B cell (primary cell): ENCODE measurements around the gene ARID3A. TPM values are rescaled to one million over a fixed set of nuclear protein-coding genes. Genes with fewer than 3 reads are reported as not detected.
A peak's percentile ranks its signal among the peaks of the same experiment; 100 is the strongest.

ENCODE experiments used
- ATAC-seq: fragments of 200-7000 bp; cut with Tn5 transposase; one replicate; pipeline ENCODE4 v1.10.0; 2021; ENCODE audit warnings: low read depth, mild to moderate bottlenecking, moderate number of reproducible peaks, moderate library complexity
- CTCF ChIA-PET: fragments of 350-600 bp; sonication (Branson Sonifier 250); formaldehyde crosslinking; loops from one replicate; lab custom pipeline; 2021; ENCODE audit warnings: antibody characterized with exemption, inconsistent platforms; lab: Charles Lee
- POLR2A ChIA-PET: fragments of 350-600 bp; sonication (Branson Sonifier 250); formaldehyde crosslinking; loops from one replicate; lab custom pipeline; 2021; ENCODE audit warnings: antibody characterized with exemption; lab: Charles Lee
- DNase-seq: peaks from one replicate; pipeline ENCODE4 v3.0.0; 2013
- H2AFZ ChIP-seq: 2 replicates; pipeline ENCODE4 v1.6.1; 2012; ENCODE audit warnings: mild to moderate bottlenecking, low read depth, low read length; ENCODE audit not compliant: insufficient read depth, poor library complexity, severe bottlenecking
- H3K27ac ChIP-seq, 2 donors: 1 replicate in 1 of 2; 2 replicates in 1 of 2; pipeline ENCODE4 v1.5.1; 2012 to 2013; ENCODE audit warnings: low read length in 2 of 2, mild to moderate bottlenecking in 2 of 2, moderate library complexity in 1 of 2
- H3K27me3 ChIP-seq, 4 experiments: fragments of 200-600 bp in 1 of 4; sonication (generic) in 1 of 4; replicated peaks in 1 of 4; 1 replicate in 2 of 4; 2 replicates in 2 of 4; pipeline versions ENCODE4 v1.6.1 to v1.7.0; 2013 to 2016; ENCODE audit warnings: low read length in 3 of 4, mild to moderate bottlenecking in 2 of 4, mixed read lengths in 1 of 4, moderate library complexity in 1 of 4; ENCODE audit not compliant: insufficient read depth in 4 of 4, control insufficient read depth in 3 of 4; ENCODE audit errors: control extremely low read depth in 1 of 4
- H3K36me3 ChIP-seq, 2 experiments: replicated peaks in 1 of 2; 1 replicate in 1 of 2; 2 replicates in 1 of 2; pipeline versions ENCODE4 v1.6.1 to v1.7.1; 2013; ENCODE audit warnings: low read length in 1 of 2; ENCODE audit not compliant: insufficient read depth in 2 of 2, control insufficient read depth in 1 of 2; ENCODE audit errors: control extremely low read depth in 1 of 2, extremely low read depth in 1 of 2
- H3K4me1 ChIP-seq, 2 donors: fragments of 200-600 bp in 1 of 2; sonication (generic) in 1 of 2; 1 replicate in 1 of 2; 2 replicates in 1 of 2; pipeline versions ENCODE4 v1.5.1 to v1.6.1; 2013 to 2017; ENCODE audit warnings: low read length in 2 of 2; ENCODE audit not compliant: control insufficient read depth in 2 of 2, insufficient read depth in 2 of 2
- H3K4me2 ChIP-seq: replicated peaks from 2 replicates; pipeline ENCODE3; 2012; ENCODE audit warnings: mild to moderate bottlenecking, low read depth, low read length; ENCODE audit not compliant: poor library complexity, severe bottlenecking
- H3K4me3 ChIP-seq, 5 experiments: fragments of 200-600 bp in 1 of 5; sonication (generic) in 1 of 5; 1 replicate in 3 of 5; 2 replicates in 2 of 5; pipeline versions ENCODE4 v1.5.1 to v1.7.0; 2011 to 2016; ENCODE audit warnings: low read length in 4 of 5, mild to moderate bottlenecking in 4 of 5, low read depth in 2 of 5, control low read depth in 1 of 5, moderate library complexity in 1 of 5; ENCODE audit not compliant: insufficient read depth in 1 of 5; ENCODE audit errors: control extremely low read depth in 1 of 5, extremely low read depth in 1 of 5
- H3K79me2 ChIP-seq: fragments of 200-600 bp; sonication (generic); one replicate; pipeline ENCODE4 v1.6.0; 2016; ENCODE audit warnings: low read length; ENCODE audit not compliant: control insufficient read depth, insufficient read depth
- H3K9ac ChIP-seq: fragments of 200-600 bp; sonication (generic); 2 replicates; pipeline ENCODE4 v1.6.1; 2017; ENCODE audit warnings: mild to moderate bottlenecking, low read length, moderate library complexity
- H3K9me3 ChIP-seq, 3 donors: one replicate each; pipeline versions ENCODE4 v1.6.1 to v1.7.1; 2013; ENCODE audit warnings: low read length in 2 of 3; ENCODE audit not compliant: control insufficient read depth in 2 of 3, insufficient read depth in 1 of 3; ENCODE audit errors: control extremely low read depth in 1 of 3
- H4K20me1 ChIP-seq: 2 replicates; pipeline ENCODE4 v1.6.0; 2012; ENCODE audit warnings: mild to moderate bottlenecking, low read length; ENCODE audit not compliant: insufficient read depth, control insufficient read depth, poor library complexity, severe bottlenecking
- H3K27ac Mint-ChIP-seq: one replicate; pipeline ENCODE4 v1.8.0; 2021; ENCODE audit warnings: mixed read lengths
- H3K27me3 Mint-ChIP-seq: one replicate; pipeline ENCODE4 v1.8.0; 2021; ENCODE audit warnings: mixed read lengths
- H3K4me1 Mint-ChIP-seq: one replicate; pipeline ENCODE4 v1.8.0; 2021; ENCODE audit warnings: mixed read lengths
- H3K4me3 Mint-ChIP-seq: one replicate; pipeline ENCODE4 v1.8.0; 2021; ENCODE audit warnings: mixed read lengths
- H3K9me3 Mint-ChIP-seq: one replicate; pipeline ENCODE4 v1.8.0; 2022; ENCODE audit warnings: mixed read lengths; ENCODE audit not compliant: insufficient read depth
- EZH2 ChIP-seq: IDR thresholded peaks from 2 replicates; pipeline ENCODE4 v1.6.1; 2012; ENCODE audit warnings: borderline replicate concordance, low read depth, mild to moderate bottlenecking, moderate library complexity, low read length; ENCODE audit not compliant: insufficient read depth, poor library complexity, severe bottlenecking
- WGBS: methylation state at CpG from one replicate; pipeline ENCODE4 v1.1.5; 2013; ENCODE audit warnings: missing lambda C conversion rate; ENCODE audit not compliant: insufficient coverage; 5-methylcytosine and 5-hydroxymethylcytosine counted together
- intact Hi-C: fragments of 100-400 bp; cut with micrococcal nuclease; formaldehyde crosslinking; loops from one replicate; pipeline ENCODE4 v1.10.0; 2022
- polyA plus RNA-seq: library from polyadenylated mRNA; depleted of rRNA; stranded (reverse); fragments of >200 nt; gene quantifications from 2 replicates; pipeline ENCODE4 v1.2.3, GENCODE V29; 2012
- total RNA-seq, 2 donors: library from RNA; stranded (reverse); fragments of 120-200 nt in 1 of 2; gene quantifications; 1 replicate in 1 of 2; 2 replicates in 1 of 2; pipeline versions ENCODE4 v1.2.3 to v1.2.4, GENCODE V29; 2013 to 2022
- TF ChIP-seq, protein P1 (sequence below): fragments of 200-600 bp; IDR thresholded peaks from one replicate; pipeline ENCODE4 v1.8.0; 2022; ENCODE audit warnings: antibody characterized with exemption, mild to moderate bottlenecking

The ARID3A gene
- total and polyA plus RNA-seq, 2 donors (not counting 1 experiment from before 2014, with no cell fraction given): 22.9 to 60.5 TPM

DNA sequence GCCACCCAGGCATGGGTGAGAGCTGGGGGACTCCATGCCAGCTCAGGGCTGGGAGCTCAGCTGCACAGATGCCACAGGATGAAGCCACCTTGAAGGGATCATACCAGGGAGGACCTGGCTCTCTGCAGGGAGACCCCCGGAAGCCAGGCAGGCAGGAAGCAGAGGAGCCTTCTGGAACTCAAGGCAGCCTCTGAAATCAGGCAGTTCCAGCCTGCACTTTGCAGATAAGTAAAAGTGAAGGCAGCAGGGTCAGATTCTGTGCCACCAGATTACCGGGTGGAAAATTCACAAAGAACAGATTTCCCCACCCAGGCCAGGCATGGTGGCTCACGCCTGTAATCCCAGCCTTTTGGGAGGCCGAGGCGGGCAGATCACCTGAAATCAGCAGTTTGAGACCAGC is 92.6 kb downstream of the ARID3A start:
- no peaks in the 10 kb centered on the region for H3K27me3 ChIP-seq
- TF ChIP-seq, protein P1, sequence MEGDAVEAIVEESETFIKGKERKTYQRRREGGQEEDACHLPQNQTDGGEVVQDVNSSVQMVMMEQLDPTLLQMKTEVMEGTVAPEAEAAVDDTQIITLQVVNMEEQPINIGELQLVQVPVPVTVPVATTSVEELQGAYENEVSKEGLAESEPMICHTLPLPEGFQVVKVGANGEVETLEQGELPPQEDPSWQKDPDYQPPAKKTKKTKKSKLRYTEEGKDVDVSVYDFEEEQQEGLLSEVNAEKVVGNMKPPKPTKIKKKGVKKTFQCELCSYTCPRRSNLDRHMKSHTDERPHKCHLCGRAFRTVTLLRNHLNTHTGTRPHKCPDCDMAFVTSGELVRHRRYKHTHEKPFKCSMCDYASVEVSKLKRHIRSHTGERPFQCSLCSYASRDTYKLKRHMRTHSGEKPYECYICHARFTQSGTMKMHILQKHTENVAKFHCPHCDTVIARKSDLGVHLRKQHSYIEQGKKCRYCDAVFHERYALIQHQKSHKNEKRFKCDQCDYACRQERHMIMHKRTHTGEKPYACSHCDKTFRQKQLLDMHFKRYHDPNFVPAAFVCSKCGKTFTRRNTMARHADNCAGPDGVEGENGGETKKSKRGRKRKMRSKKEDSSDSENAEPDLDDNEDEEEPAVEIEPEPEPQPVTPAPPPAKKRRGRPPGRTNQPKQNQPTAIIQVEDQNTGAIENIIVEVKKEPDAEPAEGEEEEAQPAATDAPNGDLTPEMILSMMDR: no peak
- TF ChIP-seq EZH2: no peak
- Mint-ChIP-seq H3K27ac (no peak overlapping the region), H3K4me3 (peak overlapping the region; percentile 89), H3K27me3 (no peaks in the 10 kb centered on the region), H3K9me3 (no peaks in the 10 kb centered on the region), H3K4me1 (peaks cover 51% of the 10 kb centered on the region)
- ATAC-seq: no peak
- ChIA-PET CTCF (interaction anchor here (1.4 to 1.8 kb wide), 3 partner anchors 14 to 222 kb away, joined by 3 to 6 read pairs (median 4); no protein-coding TSS in a partner anchor), POLR2A (interaction anchor here (0.5 to 1.4 kb wide), 6 partner anchors 8 to 1914 kb away, joined by 3 to 7 read pairs (median 5); partner anchors contain the start of gene ABCA7)
- H3K4me1 ChIP-seq: peaks cover 41 to 65% of the 10 kb centered on the region in 2 donors
- H3K79me2 ChIP-seq: peaks cover 76% of the 10 kb centered on the region
- H3K4me3 ChIP-seq: no peak overlapping the region
- no peak overlapping the region for H3K9ac ChIP-seq
- H3K27ac ChIP-seq: no peak overlapping the region
- H4K20me1 ChIP-seq: peaks cover 73% of the 10 kb centered on the region
- H3K9me3 ChIP-seq: no peaks in the 10 kb centered on the region
- intact Hi-C loops: no loop called here
- peak overlapping the region; percentile 57 for H3K4me2 ChIP-seq
- DNase-seq: no peak
- WGBS: 77% methylated on average over 5 of the region's 5 CpGs
- no peak overlapping the region for H2AFZ ChIP-seq
- H3K36me3 ChIP-seq: peaks cover 0 to 20% of the 10 kb centered on the region in 2 experiments

DNA sequence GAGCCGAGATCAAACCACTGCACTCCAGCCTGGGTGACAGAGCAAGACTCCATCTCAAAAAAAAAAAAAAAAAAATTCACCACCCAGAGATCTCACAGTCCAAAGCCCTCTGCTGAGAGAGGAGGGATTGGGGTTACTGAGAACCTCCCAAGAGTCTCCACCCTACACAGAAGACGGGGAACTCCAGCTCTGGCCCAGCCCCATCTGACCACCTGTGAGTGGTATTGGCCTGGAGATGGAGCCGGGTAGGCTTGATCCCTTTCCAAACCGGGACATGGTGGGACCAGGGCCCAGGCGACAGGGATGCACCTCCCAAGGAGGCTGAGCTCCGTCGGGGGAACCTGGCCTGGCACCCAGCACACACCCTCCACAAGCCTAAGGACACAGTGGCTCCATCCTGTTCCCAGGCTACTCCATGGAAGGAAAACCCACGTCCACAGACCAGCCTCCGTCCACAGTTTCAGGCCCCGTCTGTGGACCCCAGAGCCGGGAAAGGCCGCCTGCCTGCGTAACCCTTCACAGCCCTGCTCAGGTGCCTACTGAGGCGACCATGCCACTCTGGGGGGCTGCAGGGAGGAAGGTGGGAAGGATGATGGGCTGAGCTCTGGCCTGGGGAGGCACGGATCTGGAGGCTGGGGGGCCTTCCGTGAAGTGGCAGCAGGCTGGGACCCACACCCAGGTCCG is 93.2 kb downstream of the ARID3A start:
- peaks cover 41 to 65% of the 10 kb centered on the region in 2 donors for H3K4me1 ChIP-seq

More for the DNA sequence above, 93.2 kb downstream of the ARID3A start:
- intact Hi-C loops: no loop called here
- Histone ChIP-seq H3K79me2 (peaks cover 69% of the 10 kb centered on the region), H3K36me3 (peaks cover 0 to 13% of the 10 kb centered on the region in 2 experiments), H3K9me3 (no peaks in the 10 kb centered on the region), H3K27me3 (no peaks in the 10 kb centered on the region), H2AFZ (no peak overlapping the region), H3K9ac (peak overlapping the region; percentile 95), H4K20me1 (peaks cover 66% of the 10 kb centered on the region), H3K4me2 (peak overlapping the region; percentile 99), H3K4me3 (peak overlapping the region in 4 of 5 experiments; percentile 80 to 94 (median 88)), H3K27ac (peak overlapping the region in 1 of 2 donors; percentile 23)
- no peak for DNase-seq
- H3K4me1 Mint-ChIP-seq: peaks cover 48% of the 10 kb centered on the region
- TF ChIP-seq EZH2: no peak
- TF ChIP-seq, protein P1: no peak
- H3K9me3 Mint-ChIP-seq: no peaks in the 10 kb centered on the region
- 85% methylated on average over 13 of the region's 17 CpGs for WGBS
- H3K27ac Mint-ChIP-seq: peak overlapping the region; percentile 32
- H3K27me3 Mint-ChIP-seq: no peaks in the 10 kb centered on the region
- ATAC-seq: no peak
- H3K4me3 Mint-ChIP-seq: peak overlapping the region; percentile 89
- POLR2A ChIA-PET: interaction anchor here (0.5 to 1.4 kb wide), 6 partner anchors 8 to 250 kb away, joined by 3 to 5 read pairs (median 4); partner anchors contain the start of genes ABCA7, ARHGAP45 and CIRBP
- CTCF ChIA-PET: interaction anchor here (1.4 to 1.8 kb wide), 3 partner anchors 14 to 222 kb away, joined by 3 to 6 read pairs (median 4); no protein-coding TSS in a partner anchor
